GM23338 (cell line): Measurements from ENCODE around the gene WDR91. TPM values are rescaled to one million over a fixed set of nuclear protein-coding genes. Genes with fewer than 3 reads are reported as not detected.

Experiments used
- ATAC-seq: fragments of 200-7000 bp; cut with Tn5 transposase; 3 replicates; pipeline ENCODE4 v1.9.1; 2020
- DNase-seq: peaks from one replicate; pipeline ENCODE4 v3.0.0-alpha.2; 2015; ENCODE audit warnings: low spot score
- H2AFZ ChIP-seq: fragments of 200-600 bp; sonication (generic); 2 replicates; pipeline ENCODE4 v1.8.0; 2016; ENCODE audit warnings: antibody characterized with exemption, mild to moderate bottlenecking, moderate library complexity
- H3F3A ChIP-seq: fragments of 200-600 bp; sonication (generic); replicated peaks from 2 replicates; pipeline ENCODE4 v1.8.0; 2017; ENCODE audit warnings: antibody characterized with exemption, mixed run types, low read depth
- H3K27ac ChIP-seq: fragments of 200-600 bp; sonication (generic); 2 replicates; pipeline ENCODE4 v1.6.1; 2016; ENCODE audit warnings: low read depth
- H3K27me3 ChIP-seq: fragments of 200-600 bp; sonication (generic); 2 replicates; pipeline ENCODE4 v1.8.0; 2016; ENCODE audit warnings: mild to moderate bottlenecking, mixed run types, moderate library complexity; ENCODE audit not compliant: insufficient read depth
- H3K36me3 ChIP-seq: fragments of 200-600 bp; sonication (generic); 2 replicates; pipeline ENCODE4 v1.8.0; 2016; ENCODE audit warnings: mild to moderate bottlenecking; ENCODE audit not compliant: insufficient read depth
- H3K4me1 ChIP-seq: fragments of 200-600 bp; sonication (generic); 2 replicates; pipeline ENCODE4 v1.8.0; 2016; ENCODE audit warnings: mild to moderate bottlenecking, moderate library complexity; ENCODE audit not compliant: insufficient read depth
- H3K4me2 ChIP-seq: fragments of 200-600 bp; sonication (generic); 2 replicates; pipeline ENCODE4 v1.7.1; 2017; ENCODE audit warnings: mixed run types
- H3K4me3 ChIP-seq: fragments of 200-600 bp; sonication (generic); 2 replicates; pipeline ENCODE4 v1.6.1; 2016; ENCODE audit warnings: mixed run types
- H3K79me2 ChIP-seq: fragments of 200-600 bp; sonication (generic); replicated peaks from 2 replicates; pipeline ENCODE4 v1.8.0; 2017; ENCODE audit warnings: mild to moderate bottlenecking; ENCODE audit not compliant: insufficient read depth
- H3K9me2 ChIP-seq: fragments of 200-600 bp; sonication (generic); 2 replicates; pipeline ENCODE4 v1.8.0; 2017; ENCODE audit not compliant: insufficient read depth
- H4K20me1 ChIP-seq: fragments of 200-600 bp; sonication (generic); replicated peaks from 2 replicates; pipeline ENCODE4 v1.8.0; 2017; ENCODE audit warnings: mild to moderate bottlenecking; ENCODE audit not compliant: insufficient read depth
- H3K27ac Mint-ChIP-seq: 2 replicates; pipeline ENCODE4 v1.8.0; 2020; ENCODE audit warnings: inconsistent platforms, mild to moderate bottlenecking, moderate library complexity, mixed read lengths
- H3K27me3 Mint-ChIP-seq: 3 replicates; pipeline ENCODE4 v1.8.0; 2022; ENCODE audit warnings: low read depth, mild to moderate bottlenecking, moderate library complexity, mixed read lengths, inconsistent platforms; ENCODE audit not compliant: insufficient read depth, poor library complexity
- H3K36me3 Mint-ChIP-seq: 3 replicates; pipeline ENCODE4 v1.8.0; 2021; ENCODE audit warnings: low read depth, mild to moderate bottlenecking, inconsistent platforms, moderate library complexity, mixed read lengths
- H3K4me1 Mint-ChIP-seq: 3 replicates; pipeline ENCODE4 v1.8.0; 2020; ENCODE audit warnings: mild to moderate bottlenecking, inconsistent platforms, mixed read lengths
- H3K4me3 Mint-ChIP-seq: 3 replicates; pipeline ENCODE4 v1.8.0; 2021; ENCODE audit warnings: moderate library complexity, mild to moderate bottlenecking, inconsistent platforms, mixed read lengths
- H3K9me3 Mint-ChIP-seq: 3 replicates; pipeline ENCODE4 v1.8.0; 2020; ENCODE audit warnings: moderate library complexity, mild to moderate bottlenecking, inconsistent platforms, mixed read lengths
- EZH2phosphoT487 ChIP-seq: fragments of 200-600 bp; sonication (generic); IDR thresholded peaks from one replicate; pipeline ENCODE4 v1.8.1; 2018; ENCODE audit warnings: antibody characterized with exemption; ENCODE audit not compliant: unreplicated experiment
- JUNB ChIP-seq: IDR thresholded peaks from one replicate; pipeline ENCODE4 v1.6.1; 2016; ENCODE audit warnings: antibody characterized with exemption; ENCODE audit not compliant: unreplicated experiment
- NANOG ChIP-seq: IDR thresholded peaks from 2 replicates; pipeline ENCODE4 v1.6.1; 2016; ENCODE audit warnings: antibody characterized with exemption, borderline replicate concordance
- POLR2AphosphoS5 ChIP-seq: IDR thresholded peaks from 2 replicates; pipeline ENCODE4 v1.6.1; 2016; ENCODE audit warnings: antibody characterized with exemption, low read depth
- STAT1 ChIP-seq: IDR thresholded peaks from one replicate; pipeline ENCODE4 v1.6.1; 2016; ENCODE audit warnings: antibody characterized with exemption; ENCODE audit not compliant: unreplicated experiment
- ZNF331 ChIP-seq: fragments of 250-450 bp; sonication (Bioruptor Pico); IDR thresholded peaks from 2 replicates; pipeline ENCODE4 v1.5.0; 2020; ENCODE audit warnings: low read depth, mild to moderate bottlenecking, moderate library complexity
- polyA plus RNA-seq: library from polyadenylated mRNA; unstranded; fragments of >200 nt; fragmentation: Nextera tagmentation; extraction: Ambion mirVana; gene quantifications from 2 replicates; pipeline ENCODE4 v1.2.1, GENCODE V29; 2016
- total RNA-seq: library from RNA; depleted of rRNA; stranded (reverse); fragments of >200 nt; shearing (Covaris generic); gene quantifications from 2 replicates; pipeline ENCODE4 v1.2.3, GENCODE V29; 2014
- TF ChIP-seq, protein P1 (sequence below): fragments of 250-450 bp; sonication (Bioruptor Pico); IDR thresholded peaks from 2 replicates; pipeline ENCODE4 v1.5.0; 2020; ENCODE audit warnings: mild to moderate bottlenecking, moderate library complexity
- TF ChIP-seq, protein P2 (sequence below), 2 experiments: fragments of 200-600 bp in 1 of 2; sonication (generic) in 1 of 2; conservative IDR thresholded peaks; 2 replicates each; pipeline versions ENCODE4 v1.5.1 to v1.6.1; 2016 to 2017; ENCODE audit warnings: antibody characterized with exemption in 2 of 2, low read depth in 2 of 2, mild to moderate bottlenecking in 2 of 2, moderate library complexity in 1 of 2
- TF ChIP-seq, protein P3 (sequence below): IDR thresholded peaks from 2 replicates; pipeline ENCODE4 v1.6.1; 2016; ENCODE audit warnings: antibody characterized with exemption

The WDR91 gene
- total and polyA plus RNA-seq, 2 experiments from 2014 or later = 5.8 to 32.6 TPM

DNA sequence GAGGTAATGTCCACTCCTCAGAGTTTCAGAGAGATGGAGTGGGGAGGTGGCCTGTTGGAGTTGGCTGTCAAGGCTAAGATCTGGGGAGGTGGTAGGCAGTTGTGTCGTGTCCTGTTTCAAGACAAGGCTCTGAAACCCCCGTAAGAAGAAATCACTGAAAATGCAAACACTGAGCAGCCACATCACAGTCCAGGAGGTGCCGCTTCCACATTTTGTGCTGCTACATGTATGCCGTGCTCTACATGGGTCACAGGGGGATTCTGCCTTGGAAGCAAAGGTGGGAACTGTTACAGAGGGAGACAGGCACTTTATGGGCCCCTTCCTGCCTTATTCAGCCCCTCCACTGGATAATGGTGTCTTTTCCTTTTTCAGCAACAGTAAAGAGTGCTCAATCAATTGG lies 11.9 kb downstream of the WDR91 start (continued):
- TF ChIP-seq, protein P1, sequence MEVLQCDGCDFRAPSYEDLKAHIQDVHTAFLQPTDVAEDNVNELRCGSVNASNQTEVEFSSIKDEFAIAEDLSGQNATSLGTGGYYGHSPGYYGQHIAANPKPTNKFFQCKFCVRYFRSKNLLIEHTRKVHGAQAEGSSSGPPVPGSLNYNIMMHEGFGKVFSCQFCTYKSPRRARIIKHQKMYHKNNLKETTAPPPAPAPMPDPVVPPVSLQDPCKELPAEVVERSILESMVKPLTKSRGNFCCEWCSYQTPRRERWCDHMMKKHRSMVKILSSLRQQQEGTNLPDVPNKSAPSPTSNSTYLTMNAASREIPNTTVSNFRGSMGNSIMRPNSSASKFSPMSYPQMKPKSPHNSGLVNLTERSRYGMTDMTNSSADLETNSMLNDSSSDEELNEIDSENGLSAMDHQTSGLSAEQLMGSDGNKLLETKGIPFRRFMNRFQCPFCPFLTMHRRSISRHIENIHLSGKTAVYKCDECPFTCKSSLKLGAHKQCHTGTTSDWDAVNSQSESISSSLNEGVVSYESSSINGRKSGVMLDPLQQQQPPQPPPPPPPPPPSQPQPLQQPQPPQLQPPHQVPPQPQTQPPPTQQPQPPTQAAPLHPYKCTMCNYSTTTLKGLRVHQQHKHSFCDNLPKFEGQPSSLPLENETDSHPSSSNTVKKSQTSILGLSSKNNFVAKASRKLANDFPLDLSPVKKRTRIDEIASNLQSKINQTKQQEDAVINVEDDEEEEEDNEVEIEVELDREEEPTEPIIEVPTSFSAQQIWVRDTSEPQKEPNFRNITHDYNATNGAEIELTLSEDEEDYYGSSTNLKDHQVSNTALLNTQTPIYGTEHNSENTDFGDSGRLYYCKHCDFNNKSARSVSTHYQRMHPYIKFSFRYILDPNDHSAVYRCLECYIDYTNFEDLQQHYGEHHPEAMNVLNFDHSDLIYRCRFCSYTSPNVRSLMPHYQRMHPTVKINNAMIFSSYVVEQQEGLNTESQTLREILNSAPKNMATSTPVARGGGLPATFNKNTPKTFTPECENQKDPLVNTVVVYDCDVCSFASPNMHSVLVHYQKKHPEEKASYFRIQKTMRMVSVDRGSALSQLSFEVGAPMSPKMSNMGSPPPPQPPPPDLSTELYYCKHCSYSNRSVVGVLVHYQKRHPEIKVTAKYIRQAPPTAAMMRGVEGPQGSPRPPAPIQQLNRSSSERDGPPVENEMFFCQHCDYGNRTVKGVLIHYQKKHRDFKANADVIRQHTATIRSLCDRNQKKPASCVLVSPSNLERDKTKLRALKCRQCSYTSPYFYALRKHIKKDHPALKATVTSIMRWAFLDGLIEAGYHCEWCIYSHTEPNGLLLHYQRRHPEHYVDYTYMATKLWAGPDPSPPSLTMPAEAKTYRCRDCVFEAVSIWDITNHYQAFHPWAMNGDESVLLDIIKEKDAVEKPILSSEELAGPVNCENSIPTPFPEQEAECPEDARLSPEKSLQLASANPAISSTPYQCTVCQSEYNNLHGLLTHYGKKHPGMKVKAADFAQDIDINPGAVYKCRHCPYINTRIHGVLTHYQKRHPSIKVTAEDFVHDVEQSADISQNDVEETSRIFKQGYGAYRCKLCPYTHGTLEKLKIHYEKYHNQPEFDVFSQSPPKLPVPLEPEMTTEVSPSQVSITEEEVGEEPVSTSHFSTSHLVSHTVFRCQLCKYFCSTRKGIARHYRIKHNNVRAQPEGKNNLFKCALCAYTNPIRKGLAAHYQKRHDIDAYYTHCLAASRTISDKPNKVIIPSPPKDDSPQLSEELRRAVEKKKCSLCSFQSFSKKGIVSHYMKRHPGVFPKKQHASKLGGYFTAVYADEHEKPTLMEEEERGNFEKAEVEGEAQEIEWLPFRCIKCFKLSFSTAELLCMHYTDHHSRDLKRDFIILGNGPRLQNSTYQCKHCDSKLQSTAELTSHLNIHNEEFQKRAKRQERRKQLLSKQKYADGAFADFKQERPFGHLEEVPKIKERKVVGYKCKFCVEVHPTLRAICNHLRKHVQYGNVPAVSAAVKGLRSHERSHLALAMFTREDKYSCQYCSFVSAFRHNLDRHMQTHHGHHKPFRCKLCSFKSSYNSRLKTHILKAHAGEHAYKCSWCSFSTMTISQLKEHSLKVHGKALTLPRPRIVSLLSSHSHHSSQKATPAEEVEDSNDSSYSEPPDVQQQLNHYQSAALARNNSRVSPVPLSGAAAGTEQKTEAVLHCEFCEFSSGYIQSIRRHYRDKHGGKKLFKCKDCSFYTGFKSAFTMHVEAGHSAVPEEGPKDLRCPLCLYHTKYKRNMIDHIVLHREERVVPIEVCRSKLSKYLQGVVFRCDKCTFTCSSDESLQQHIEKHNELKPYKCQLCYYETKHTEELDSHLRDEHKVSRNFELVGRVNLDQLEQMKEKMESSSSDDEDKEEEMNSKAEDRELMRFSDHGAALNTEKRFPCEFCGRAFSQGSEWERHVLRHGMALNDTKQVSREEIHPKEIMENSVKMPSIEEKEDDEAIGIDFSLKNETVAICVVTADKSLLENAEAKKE (CRISPR knock-in tag) = no peak
- TF ChIP-seq, protein P2, sequence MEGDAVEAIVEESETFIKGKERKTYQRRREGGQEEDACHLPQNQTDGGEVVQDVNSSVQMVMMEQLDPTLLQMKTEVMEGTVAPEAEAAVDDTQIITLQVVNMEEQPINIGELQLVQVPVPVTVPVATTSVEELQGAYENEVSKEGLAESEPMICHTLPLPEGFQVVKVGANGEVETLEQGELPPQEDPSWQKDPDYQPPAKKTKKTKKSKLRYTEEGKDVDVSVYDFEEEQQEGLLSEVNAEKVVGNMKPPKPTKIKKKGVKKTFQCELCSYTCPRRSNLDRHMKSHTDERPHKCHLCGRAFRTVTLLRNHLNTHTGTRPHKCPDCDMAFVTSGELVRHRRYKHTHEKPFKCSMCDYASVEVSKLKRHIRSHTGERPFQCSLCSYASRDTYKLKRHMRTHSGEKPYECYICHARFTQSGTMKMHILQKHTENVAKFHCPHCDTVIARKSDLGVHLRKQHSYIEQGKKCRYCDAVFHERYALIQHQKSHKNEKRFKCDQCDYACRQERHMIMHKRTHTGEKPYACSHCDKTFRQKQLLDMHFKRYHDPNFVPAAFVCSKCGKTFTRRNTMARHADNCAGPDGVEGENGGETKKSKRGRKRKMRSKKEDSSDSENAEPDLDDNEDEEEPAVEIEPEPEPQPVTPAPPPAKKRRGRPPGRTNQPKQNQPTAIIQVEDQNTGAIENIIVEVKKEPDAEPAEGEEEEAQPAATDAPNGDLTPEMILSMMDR (conservative IDR thresholded peaks at IDR 0.05; ENCODE audit: low read depth in 2 of 2) = no peak

DNA sequence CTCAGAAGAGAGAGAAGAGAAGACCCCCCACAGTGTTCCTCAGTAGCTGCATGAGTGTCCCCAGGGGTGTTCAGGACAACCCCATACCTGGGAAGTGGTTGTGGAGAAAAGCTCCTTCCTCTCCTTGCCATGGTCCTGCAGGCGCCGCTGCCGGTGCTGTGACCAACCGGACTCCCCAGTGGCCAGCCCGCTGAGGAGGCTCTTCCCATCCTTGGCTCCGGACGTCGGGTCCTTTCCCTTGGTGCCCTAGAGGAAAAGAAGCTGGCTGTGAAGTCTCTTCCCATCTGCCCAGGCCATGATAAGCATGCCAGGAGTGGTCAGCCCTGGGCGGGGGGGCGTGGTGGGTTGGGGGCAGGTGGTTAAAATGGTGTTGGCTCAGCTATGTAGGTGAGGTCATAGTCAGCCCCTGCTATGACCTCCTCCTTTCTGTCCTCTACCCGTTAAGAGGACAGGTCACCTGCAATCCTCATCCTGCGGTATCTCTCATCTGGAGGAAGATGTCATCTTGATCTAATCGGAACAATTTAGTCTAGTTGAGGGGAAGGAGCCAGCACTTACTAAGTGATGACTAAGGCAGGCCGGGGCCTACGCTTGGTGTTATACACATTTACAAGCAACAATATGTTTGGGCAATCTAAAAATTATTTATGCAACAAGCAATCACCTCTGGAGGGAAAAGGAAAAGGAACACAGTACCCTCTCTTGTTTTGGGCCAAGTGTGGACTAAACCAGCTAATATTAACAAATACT lies 13.2 kb downstream of the WDR91 start:
- H2AFZ ChIP-seq = no peak overlapping the region
- DNase-seq = no peak
- peaks cover 10% of the 10 kb centered on the region; the same call in 1 of the 2 replicates for H3K4me1 ChIP-seq
- TF ChIP-seq ZNF331 (CRISPR knock-in tag) (no peak), EZH2phosphoT487 (no peak), JUNB (no peak), STAT1 (no peak), NANOG (no peak), POLR2AphosphoS5 (no peak)
- TF ChIP-seq, protein P3, sequence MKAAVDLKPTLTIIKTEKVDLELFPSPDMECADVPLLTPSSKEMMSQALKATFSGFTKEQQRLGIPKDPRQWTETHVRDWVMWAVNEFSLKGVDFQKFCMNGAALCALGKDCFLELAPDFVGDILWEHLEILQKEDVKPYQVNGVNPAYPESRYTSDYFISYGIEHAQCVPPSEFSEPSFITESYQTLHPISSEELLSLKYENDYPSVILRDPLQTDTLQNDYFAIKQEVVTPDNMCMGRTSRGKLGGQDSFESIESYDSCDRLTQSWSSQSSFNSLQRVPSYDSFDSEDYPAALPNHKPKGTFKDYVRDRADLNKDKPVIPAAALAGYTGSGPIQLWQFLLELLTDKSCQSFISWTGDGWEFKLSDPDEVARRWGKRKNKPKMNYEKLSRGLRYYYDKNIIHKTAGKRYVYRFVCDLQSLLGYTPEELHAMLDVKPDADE = no peak
- TF ChIP-seq, protein P2 (conservative IDR thresholded peaks at IDR 0.05; ENCODE audit: low read depth in 2 of 2) = no peak
- H3F3A ChIP-seq = no peaks in the 10 kb centered on the region
- no peak overlapping the region for H3K27ac ChIP-seq
- H3K4me3 ChIP-seq = no peak overlapping the region
- no peak overlapping the region for H3K4me2 ChIP-seq
- no peak for ATAC-seq
- peaks cover 17% of the 10 kb centered on the region for H3K4me1 Mint-ChIP-seq
- H3K27me3 ChIP-seq = no peaks in the 10 kb centered on the region
- H3K36me3 ChIP-seq = peaks cover 7% of the 10 kb centered on the region; the same call in 1 of the 2 replicates
- peaks cover 5% of the 10 kb centered on the region for H3K27me3 Mint-ChIP-seq
- H3K4me3 Mint-ChIP-seq = no peak overlapping the region
- no peak overlapping the region for H3K27ac Mint-ChIP-seq
- peaks cover 10% of the 10 kb centered on the region for H3K36me3 Mint-ChIP-seq
- no peaks in the 10 kb centered on the region for H3K79me2 ChIP-seq
- no peaks in the 10 kb centered on the region for H3K9me3 Mint-ChIP-seq
- no peaks in the 10 kb centered on the region for H4K20me1 ChIP-seq
- no peaks in the 10 kb centered on the region for H3K9me2 ChIP-seq
